Measurements from ENCODE around the gene DERL2.

Gene DERL2

GRCh38 chr17:5429191-5429887 lies 56.6 kb downstream of the DERL2 start:
- no peak for TF ChIP-seq CTCF (IDR thresholded peaks at IDR 0.05; ENCODE audit: borderline replicate concordance, insufficient read depth, low read depth, low read length)
- no peak overlapping the region for H3K4me3 ChIP-seq (ENCODE audit: low read depth, low read length)

- TF ChIP-seq CTCF (IDR thresholded peaks at IDR 0.05; ENCODE audit: borderline replicate concordance, insufficient read depth, low read depth, low read length): no peak
- H3K4me3 ChIP-seq (ENCODE audit: low read depth, low read length): no peak overlapping the region
These were observed 60.2 kb downstream of the DERL2 start for GRCh38 chr17:5425826-5426225.

GRCh38 chr17:5424909-5425308 lies 61.1 kb downstream of the DERL2 start:
- TF ChIP-seq CTCF (IDR thresholded peaks at IDR 0.05; ENCODE audit: borderline replicate concordance, insufficient read depth, low read depth, low read length): no peak
- H3K4me3 ChIP-seq (ENCODE audit: low read depth, low read length): no peak overlapping the region

- TF ChIP-seq CTCF (IDR thresholded peaks at IDR 0.05; ENCODE audit: borderline replicate concordance, insufficient read depth, low read depth, low read length): no peak
- H3K4me3 ChIP-seq (ENCODE audit: low read depth, low read length): no peak overlapping the region
These were observed 63.5 kb downstream of the DERL2 start for GRCh38 chr17:5422505-5422904.

Measured in GM12875 (cell line).